ENCODE data around the gene CASTOR2.

Gene CASTOR2

DNA sequence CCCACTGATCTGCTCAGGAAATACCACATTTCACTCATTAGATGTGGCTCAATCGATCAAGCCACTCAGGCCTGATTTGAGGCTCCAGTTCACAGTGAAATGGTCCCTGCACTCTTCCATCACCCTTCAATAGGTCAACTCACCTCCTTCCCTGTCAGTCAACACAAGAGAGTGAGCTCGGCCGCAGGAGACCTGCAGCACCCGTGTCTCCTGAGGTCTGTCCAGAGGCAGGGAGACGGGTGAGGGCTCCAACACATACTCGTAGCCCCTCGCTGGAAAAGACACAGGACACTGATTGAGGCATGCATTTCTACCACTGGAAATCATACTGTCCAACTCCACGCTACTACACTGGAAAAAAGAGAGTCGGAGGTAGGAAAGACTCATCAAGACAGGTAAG lies 102.0 kb downstream of the CASTOR2 start:
- TF ChIP-seq, protein P1, sequence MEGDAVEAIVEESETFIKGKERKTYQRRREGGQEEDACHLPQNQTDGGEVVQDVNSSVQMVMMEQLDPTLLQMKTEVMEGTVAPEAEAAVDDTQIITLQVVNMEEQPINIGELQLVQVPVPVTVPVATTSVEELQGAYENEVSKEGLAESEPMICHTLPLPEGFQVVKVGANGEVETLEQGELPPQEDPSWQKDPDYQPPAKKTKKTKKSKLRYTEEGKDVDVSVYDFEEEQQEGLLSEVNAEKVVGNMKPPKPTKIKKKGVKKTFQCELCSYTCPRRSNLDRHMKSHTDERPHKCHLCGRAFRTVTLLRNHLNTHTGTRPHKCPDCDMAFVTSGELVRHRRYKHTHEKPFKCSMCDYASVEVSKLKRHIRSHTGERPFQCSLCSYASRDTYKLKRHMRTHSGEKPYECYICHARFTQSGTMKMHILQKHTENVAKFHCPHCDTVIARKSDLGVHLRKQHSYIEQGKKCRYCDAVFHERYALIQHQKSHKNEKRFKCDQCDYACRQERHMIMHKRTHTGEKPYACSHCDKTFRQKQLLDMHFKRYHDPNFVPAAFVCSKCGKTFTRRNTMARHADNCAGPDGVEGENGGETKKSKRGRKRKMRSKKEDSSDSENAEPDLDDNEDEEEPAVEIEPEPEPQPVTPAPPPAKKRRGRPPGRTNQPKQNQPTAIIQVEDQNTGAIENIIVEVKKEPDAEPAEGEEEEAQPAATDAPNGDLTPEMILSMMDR (IDR thresholded peaks at IDR 0.05; ENCODE audit: borderline replicate concordance, insufficient read depth, low read depth, low read length) = no peak
- no peak overlapping the region for H3K4me3 ChIP-seq (ENCODE audit: low read depth, low read length)

DNA sequence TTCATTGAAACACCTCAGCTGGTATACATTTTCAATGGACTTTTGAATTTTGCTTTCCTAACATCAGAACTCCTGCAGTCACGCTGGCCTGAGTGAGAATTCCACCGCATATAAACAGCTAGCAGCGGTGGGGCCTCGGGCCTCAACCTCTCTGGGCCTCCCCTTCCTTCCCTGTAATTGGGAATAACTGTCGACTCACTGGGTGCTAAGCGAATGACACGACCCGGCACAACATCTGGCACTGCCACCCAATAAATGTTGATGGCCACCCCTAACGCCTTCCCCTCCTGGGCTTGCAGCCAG lies 108.4 kb downstream of the CASTOR2 start:
- TF ChIP-seq, protein P1 (IDR thresholded peaks at IDR 0.05; ENCODE audit: borderline replicate concordance, insufficient read depth, low read depth, low read length) = no peak
- peak overlapping the region; percentile 92 for H3K4me3 ChIP-seq (ENCODE audit: low read depth, low read length)

DNA sequence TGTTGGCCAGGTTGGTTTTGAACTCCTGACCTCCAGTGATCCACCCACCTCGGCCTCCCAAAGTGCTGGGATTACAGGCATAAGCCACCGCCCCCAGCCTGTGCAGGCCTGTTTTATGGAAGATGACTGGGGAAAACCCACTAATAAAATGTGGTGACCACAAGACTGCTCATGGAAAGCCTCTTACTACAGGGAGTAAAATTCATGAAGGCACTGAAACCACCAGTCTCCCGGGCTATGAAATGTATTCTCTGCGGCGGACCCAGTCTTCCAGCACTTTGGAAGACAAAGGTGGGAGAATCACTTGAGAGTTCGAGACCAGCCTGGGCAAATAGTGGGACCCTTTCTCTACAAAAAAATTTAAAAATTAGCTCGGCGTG lies 109.7 kb downstream of the CASTOR2 start:
- H3K4me3 ChIP-seq (ENCODE audit: low read depth, low read length) = peak overlapping the region; percentile 92
